IMR-90 (cell line): ENCODE measurements around the gene THPO.

Experiments used
- BHLHE40 ChIP-seq: fragments of 150-350 bp; IDR thresholded peaks from 2 replicates; pipeline ENCODE4 v1.6.1; 2016; ENCODE audit warnings: mild to moderate bottlenecking, low read depth, low read length
- CEBPB ChIP-seq: IDR thresholded peaks from 2 replicates; pipeline ENCODE4 v1.6.1; 2012; ENCODE audit warnings: low read depth, low read length, improper control_type of control experiment
- CHD1 ChIP-seq: IDR thresholded peaks from 2 replicates; pipeline ENCODE4 v1.6.1; 2012; ENCODE audit warnings: low read depth, low read length, improper control_type of control experiment
- CTCF ChIP-seq: conservative IDR thresholded peaks from 2 replicates; pipeline ENCODE4 v1.5.1; 2012; ENCODE audit warnings: mild to moderate bottlenecking, low read depth, low read length, improper control_type of control experiment
- MAFK ChIP-seq: IDR thresholded peaks from 2 replicates; pipeline ENCODE4 v1.6.1; 2012; ENCODE audit warnings: low read depth, low read length, improper control_type of control experiment
- MAZ ChIP-seq: IDR thresholded peaks from 2 replicates; pipeline ENCODE4 v1.6.1; 2012; ENCODE audit warnings: low read depth, mild to moderate bottlenecking, low read length, improper control_type of control experiment, moderate library complexity, borderline replicate concordance
- POLR2A ChIP-seq: IDR thresholded peaks from 2 replicates; pipeline ENCODE4 v1.6.1; 2012; ENCODE audit warnings: mild to moderate bottlenecking, low read depth, low read length
- RAD21 ChIP-seq: IDR thresholded peaks from 2 replicates; pipeline ENCODE4 v1.6.1; 2012; ENCODE audit warnings: low read length, improper control_type of control experiment
- RCOR1 ChIP-seq: IDR thresholded peaks from 2 replicates; pipeline ENCODE4 v1.6.1; 2012; ENCODE audit warnings: mild to moderate bottlenecking, low read length, improper control_type of control experiment; ENCODE audit not compliant: insufficient replicate concordance
- RFX5 ChIP-seq: IDR thresholded peaks from 2 replicates; pipeline ENCODE4 v1.8.0; 2012; ENCODE audit warnings: low read depth, mild to moderate bottlenecking, low read length, moderate library complexity

GRCh38 chr3:184351511-184352148 is 26.4 kb downstream of the THPO start:
- TF ChIP-seq CTCF (no peak), RAD21 (no peak), MAFK (no peak), RFX5 (no peak), CEBPB (no peak), MAZ (no peak), RCOR1 (no peak), CHD1 (no peak), POLR2A (no peak), BHLHE40 (no peak)
